ENCODE data around the gene LRBA.

The LRBA gene

DNA sequence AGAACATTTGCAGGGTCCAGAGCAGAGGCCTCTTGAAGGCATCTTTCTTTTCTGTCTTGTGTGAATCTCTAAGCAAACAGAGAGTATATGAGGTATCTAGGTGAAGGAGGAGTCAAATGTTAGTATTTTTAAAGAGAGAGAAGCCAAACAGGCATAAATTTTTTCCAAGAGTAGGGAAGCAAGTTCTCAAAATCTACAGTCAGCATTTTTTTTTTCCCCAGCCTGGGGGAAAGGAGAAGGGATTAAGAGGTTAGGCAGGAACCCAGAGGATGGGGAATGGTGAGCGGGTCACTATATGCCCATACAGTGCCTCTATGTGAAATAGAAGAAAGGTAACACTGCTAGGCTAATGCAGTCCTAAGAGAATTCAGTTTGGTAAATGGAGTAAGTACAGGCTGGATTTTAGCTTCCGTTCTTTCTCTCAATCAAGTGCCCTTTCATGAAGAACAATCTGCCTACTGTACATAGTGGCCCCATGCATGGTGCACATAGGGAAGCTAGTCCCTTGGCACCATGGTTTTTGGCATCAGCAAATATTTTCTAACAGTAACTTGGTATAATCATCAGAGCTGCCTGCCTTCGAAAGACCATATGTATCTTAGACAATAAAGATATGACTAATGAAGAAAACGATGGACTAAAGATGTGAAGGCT is 596.2 kb downstream of the LRBA start:
- TF ChIP-seq, protein P1, sequence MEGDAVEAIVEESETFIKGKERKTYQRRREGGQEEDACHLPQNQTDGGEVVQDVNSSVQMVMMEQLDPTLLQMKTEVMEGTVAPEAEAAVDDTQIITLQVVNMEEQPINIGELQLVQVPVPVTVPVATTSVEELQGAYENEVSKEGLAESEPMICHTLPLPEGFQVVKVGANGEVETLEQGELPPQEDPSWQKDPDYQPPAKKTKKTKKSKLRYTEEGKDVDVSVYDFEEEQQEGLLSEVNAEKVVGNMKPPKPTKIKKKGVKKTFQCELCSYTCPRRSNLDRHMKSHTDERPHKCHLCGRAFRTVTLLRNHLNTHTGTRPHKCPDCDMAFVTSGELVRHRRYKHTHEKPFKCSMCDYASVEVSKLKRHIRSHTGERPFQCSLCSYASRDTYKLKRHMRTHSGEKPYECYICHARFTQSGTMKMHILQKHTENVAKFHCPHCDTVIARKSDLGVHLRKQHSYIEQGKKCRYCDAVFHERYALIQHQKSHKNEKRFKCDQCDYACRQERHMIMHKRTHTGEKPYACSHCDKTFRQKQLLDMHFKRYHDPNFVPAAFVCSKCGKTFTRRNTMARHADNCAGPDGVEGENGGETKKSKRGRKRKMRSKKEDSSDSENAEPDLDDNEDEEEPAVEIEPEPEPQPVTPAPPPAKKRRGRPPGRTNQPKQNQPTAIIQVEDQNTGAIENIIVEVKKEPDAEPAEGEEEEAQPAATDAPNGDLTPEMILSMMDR (IDR thresholded peaks at IDR 0.05; ENCODE audit: extremely low read depth, insufficient read depth, missing control alignments): no peak
- in situ Hi-C loops (cut with MboI; ENCODE audit: low pct_unique_long_range_greater_than_20kb, low sequenced_read_pairs, unreplicated experiment): no loop called here
- no peak for DNase-seq (ENCODE audit: low spot score)

DNA sequence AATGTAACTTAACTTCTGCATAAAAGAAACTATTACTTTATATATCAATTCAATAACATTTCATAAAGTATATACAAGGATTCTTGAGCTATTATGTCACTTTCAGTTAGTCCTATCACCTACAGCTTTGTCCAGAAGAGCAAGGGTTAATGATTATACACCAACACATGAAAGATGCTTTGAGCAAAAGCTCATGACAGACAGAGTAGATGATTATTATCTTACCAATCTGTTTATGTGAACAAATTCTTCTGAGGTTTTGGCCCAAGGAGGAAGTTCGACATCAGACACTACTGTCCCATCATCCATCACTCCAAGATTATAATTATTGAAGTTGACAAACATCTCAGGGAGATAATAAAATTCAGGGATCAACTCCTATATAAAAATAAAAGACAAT is 599.9 kb downstream of the LRBA start:
- no peak for DNase-seq (ENCODE audit: low spot score)
- TF ChIP-seq, protein P1 (IDR thresholded peaks at IDR 0.05; ENCODE audit: extremely low read depth, insufficient read depth, missing control alignments): no peak
- in situ Hi-C loops (cut with MboI; ENCODE audit: low pct_unique_long_range_greater_than_20kb, low sequenced_read_pairs, unreplicated experiment): no loop called here

DNA sequence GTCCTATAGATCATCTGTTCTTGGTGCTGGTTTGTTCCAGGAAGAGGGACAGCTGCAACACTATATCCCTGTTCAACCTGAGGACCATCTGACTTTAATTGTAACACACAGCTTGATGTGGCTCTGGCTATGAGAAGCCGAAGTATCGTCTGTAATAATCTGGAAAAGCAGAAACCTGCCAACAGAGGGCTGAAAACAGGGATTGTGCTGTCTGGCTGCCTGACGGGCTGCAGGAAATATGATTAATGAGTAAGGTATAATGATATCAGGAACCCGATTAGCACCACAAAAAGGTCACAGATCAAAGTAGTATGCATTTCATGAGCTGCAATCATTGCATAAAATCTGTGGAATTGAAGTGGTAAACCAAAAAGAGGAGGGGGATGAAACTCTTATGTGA is 603.6 kb downstream of the LRBA start:
- DNase-seq (ENCODE audit: low spot score): no peak
- in situ Hi-C loops (cut with MboI; ENCODE audit: low pct_unique_long_range_greater_than_20kb, low sequenced_read_pairs, unreplicated experiment): no loop called here
- TF ChIP-seq, protein P1 (IDR thresholded peaks at IDR 0.05; ENCODE audit: extremely low read depth, insufficient read depth, missing control alignments): no peak

DNA sequence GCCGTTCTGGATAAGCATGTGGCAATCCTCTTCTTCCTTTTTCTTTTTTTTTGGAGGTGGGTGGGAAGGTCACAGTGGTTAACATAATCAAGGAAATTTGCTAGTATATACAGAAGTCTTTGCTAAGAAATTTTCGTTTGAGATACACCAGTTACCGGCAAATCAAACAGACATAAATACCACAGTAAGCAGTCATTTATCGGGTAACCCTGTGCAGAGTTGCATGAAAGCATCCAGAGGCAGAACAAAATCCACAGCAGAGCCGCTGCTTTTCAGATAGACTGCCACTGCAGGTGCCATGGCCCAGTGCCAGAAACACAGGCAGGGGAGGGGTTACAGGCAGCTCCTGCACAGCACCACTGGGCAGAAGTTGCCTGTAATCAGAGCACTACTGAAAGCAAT is 612.2 kb downstream of the LRBA start:
- DNase-seq (ENCODE audit: low spot score): no peak
- in situ Hi-C loops (cut with MboI; ENCODE audit: low pct_unique_long_range_greater_than_20kb, low sequenced_read_pairs, unreplicated experiment): no loop called here

DNA sequence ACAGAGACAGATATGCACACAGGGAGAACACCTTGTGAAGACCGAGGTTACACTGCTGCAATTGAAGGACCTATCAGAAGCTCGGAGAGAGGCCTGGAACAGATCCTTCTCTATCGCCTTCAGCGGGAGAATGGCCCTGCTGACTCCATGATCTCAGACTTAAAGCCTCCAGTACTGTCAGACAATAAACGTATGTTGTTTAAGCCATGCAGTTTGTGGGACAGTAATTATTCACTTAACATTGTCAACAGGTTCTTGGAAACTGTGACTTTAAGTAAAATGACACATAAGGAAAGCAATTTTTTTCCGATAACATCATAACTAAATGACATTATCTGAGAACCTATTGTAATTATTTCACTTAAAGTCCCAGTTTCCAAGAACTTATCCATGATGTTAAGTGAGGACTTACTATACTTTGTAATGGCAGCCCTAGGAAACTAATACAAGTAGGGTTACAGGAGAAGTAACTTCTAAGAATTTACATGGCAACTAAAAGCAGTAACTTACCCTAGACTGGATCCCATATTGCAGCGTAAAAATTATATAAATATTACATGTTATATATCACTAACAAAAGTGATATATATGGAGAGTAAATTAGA is 613.9 kb downstream of the LRBA start:
- no peak for DNase-seq (ENCODE audit: low spot score)
- in situ Hi-C loops (cut with MboI; ENCODE audit: low pct_unique_long_range_greater_than_20kb, low sequenced_read_pairs, unreplicated experiment): no loop called here
- TF ChIP-seq, protein P1 (IDR thresholded peaks at IDR 0.05; ENCODE audit: extremely low read depth, insufficient read depth, missing control alignments): no peak

More for the DNA sequence above, 612.2 kb downstream of the LRBA start:
- TF ChIP-seq, protein P1 (IDR thresholded peaks at IDR 0.05; ENCODE audit: extremely low read depth, insufficient read depth, missing control alignments): no peak

GRCh38 chr4:150395872-150396271 is 619.2 kb downstream of the LRBA start:
- TF ChIP-seq, protein P1 (IDR thresholded peaks at IDR 0.05; ENCODE audit: extremely low read depth, insufficient read depth, missing control alignments): no peak
- no peak for DNase-seq (ENCODE audit: low spot score)
- in situ Hi-C loops (cut with MboI; ENCODE audit: low pct_unique_long_range_greater_than_20kb, low sequenced_read_pairs, unreplicated experiment): no loop called here

All from GM13977 (cell line).